Measurements from ENCODE around the gene SRGAP1.

Gene SRGAP1

GRCh38 chr12:63844391-63845341, at the start of gene SRGAP1:
SRGAP1 (plus strand) TSS chr12:63844700; CDS start chr12:63844817, 117 bp downstream.
- peak; percentile 82 for DNase-seq

DNA sequence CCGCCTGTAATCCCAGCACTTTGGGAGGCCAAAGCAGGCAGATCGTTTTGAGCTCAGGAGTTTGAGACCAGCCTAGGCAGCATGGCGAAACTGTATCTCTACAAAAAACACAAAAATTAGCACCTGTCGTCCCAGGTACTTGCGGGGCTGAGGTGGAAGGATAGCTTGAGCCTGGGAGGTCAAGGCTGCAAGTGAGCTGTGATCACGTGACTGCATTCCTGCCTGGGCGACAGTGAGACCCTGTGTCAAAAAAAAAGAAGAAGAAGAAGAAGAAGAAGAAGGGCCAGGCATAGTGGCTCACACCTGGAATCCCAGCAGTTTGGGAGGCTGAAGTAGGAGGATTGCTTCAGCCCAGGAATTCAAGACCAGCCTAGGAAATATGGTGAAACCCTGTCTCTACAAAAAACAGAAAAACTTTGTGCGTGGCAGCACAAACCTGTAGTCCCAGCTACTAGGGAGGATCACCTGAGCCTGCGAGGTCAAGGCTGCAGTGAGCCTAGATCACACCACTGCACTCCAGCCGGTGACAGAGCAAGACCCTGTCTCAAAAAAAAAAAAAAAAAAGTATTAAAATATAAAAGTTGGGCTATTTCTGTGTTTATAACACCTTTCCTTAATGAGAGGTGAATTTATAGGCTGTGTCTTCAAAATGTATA, 49.3 kb upstream of the SRGAP1 start:
- DNase-seq: no peak

GRCh38 chr12:63795944-63796343, 48.6 kb upstream of the SRGAP1 start:
- no peak for DNase-seq

DNA sequence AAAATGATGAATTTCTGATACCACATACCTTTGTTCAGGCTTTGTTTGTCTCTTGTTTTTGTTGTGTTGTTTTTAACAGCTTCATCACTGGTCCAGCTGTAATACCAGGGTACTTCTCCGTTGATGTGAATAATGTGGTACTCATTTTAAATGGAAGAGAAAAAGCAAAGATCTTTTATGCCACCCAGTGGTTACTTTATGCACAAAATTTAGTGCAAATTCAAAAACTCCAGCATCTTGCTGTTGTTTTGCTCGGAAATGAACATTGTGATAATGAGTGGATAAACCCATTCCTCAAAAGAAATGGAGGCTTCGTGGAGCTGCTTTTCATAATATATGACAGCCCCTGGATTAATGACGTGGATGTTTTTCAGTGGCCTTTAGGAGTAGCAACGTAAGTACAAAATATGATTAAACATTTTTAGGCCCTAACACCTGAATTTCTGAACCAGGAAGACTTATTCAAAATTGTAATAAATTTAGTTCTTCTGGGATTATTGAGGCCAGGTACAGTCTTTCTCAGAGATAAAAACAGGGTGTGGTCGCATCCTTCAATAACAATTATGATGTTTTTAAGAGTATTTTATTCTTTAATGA, 42.4 kb upstream of the SRGAP1 start:
- DNase-seq: no peak

- no peak for DNase-seq
Observed at GRCh38 chr12:63804746-63805145, 39.8 kb upstream of the SRGAP1 start.

DNA sequence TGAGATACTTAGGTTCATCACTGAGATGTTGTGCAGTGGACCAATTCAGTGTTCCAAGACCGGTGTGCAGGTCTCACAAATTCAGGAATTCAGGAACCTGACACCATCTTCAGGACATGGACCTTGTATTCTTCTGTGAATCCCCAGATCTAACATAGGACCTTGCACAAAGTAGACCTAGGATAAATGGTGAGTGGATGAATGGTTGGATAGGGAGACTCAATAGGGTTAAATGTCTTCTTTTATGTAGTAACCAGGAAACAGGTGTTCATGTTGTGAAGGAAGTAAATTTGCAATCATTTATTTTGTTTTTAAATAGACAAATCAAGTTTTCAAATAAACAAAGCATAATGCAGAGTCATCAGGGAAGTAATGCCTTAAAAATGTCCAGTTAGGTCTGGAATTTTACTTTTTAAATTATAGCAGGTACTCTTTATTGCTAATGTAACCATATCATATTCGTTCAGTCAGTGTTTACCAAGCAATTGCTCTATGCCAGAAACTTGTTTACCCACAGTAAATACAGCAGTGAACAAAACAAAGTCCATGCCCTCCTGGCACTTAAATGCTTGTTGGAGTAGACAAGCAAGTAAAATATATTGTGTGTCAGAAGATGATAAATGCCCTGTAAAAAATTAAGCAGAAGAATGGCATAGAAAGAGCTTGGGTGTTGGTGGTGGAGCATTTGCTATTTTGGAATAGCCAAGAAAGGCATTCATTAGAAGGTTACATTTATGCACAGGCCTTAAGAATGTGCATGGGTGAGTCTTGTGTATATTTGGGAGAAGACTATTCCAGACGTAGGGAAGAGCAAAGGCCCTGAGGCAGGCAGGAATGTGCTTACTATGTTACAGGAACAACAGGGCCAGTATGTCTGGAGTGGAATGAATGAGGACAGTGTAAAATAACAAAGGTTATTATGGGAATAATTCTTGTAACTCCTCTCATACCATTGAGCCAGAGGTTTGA, 38.5 kb upstream of the SRGAP1 start:
- DNase-seq: no peak

DNA sequence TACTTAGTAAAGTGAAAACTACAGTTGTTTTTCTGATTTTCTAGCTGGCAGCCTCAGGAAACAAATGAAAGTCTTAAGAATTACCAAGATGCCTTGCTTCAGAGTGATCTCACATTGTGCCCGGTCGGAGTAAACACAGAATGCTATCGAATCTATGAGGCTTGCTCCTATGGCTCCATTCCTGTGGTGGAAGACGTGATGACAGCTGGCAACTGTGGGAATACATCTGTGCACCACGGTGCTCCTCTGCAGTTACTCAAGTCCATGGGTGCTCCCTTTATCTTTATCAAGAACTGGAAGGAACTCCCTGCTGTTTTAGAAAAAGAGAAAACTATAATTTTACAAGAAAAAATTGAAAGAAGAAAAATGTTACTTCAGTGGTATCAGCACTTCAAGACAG, 35.9 kb upstream of the SRGAP1 start:
- DNase-seq: no peak

- no peak for DNase-seq
Observed at GRCh38 chr12:63809566-63809965, 34.9 kb upstream of the SRGAP1 start.

DNA sequence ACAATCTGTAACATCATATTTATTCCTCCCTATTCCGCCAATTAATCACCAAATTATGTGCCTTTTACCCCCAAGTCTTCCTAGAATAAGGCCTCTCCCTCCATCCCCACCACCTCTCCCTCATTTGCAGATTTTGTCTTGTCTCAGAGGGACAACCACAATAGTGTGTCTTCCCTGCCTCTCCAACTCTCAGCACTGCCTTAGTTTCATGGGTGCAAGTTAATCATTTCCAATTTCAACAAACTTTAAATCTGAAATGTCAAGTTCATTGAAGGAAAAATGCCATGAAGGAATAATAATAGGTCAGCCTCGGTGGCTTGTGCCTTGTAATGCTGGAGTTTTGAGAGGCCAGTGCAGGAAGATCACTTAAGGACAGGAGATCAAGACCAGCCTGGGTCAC, 33.2 kb upstream of the SRGAP1 start:
- DNase-seq: no peak

GRCh38 chr12:63811755-63812154, 32.7 kb upstream of the SRGAP1 start:
- no peak for DNase-seq

DNA sequence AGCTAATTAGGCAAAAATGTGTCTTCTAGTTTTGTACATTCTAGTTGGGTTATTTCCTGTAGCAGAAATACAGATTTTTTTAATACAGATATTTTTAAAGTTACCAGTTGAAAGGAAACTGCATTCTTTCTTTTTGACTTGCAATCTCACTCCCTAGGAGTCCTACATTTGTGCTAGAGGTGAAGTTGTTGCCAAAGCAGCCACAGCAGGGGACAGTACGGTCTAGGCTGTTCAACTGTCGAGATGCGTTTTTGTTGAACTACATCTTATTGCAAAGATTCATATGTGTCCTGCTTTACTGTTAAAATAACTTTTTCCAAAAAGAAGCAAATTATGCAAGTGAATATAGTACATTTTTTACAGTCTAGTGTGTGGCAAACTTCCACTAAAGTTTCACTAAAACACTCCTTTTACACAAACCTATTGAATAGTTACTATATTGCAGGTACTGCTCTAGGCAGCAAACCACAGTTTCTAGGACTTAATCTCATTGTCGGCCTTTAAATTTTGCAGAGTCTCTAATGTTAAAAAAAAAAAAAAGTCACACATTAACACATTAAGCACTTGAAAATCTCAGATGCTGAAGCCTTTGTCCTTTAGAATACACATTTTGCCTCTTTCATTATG, 30.2 kb upstream of the SRGAP1 start:
- no peak for DNase-seq

DNA sequence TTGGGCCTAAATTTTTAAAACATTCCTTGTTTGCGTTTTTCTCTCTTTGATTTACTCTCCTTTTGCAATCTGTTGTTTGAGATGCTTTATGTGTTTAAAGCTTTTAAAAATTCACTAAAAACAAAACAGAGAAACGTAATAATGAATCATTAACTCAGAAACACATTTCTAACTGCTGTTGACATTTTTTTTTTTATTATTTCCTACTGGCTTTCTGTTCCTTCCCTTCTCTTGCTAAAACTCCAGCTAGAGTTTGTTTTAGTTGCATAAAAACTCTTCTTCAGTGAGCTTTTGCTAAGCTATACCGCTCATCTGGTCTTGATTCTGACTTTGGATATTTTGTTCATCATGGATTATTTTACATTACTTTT, 29.0 kb upstream of the SRGAP1 start:
- DNase-seq: no peak

- no peak for DNase-seq
Observed at GRCh38 chr12:63816031-63816430, 28.5 kb upstream of the SRGAP1 start.

- no peak for DNase-seq
Observed at GRCh38 chr12:63820427-63820826, 24.1 kb upstream of the SRGAP1 start.

GRCh38 chr12:63821781-63822251, 22.7 kb upstream of the SRGAP1 start:
- peak; percentile 51 for DNase-seq

- no peak for DNase-seq
Observed at GRCh38 chr12:63822352-63822751, 22.1 kb upstream of the SRGAP1 start.

- no peak for DNase-seq
Observed at GRCh38 chr12:63823040-63823439, 21.5 kb upstream of the SRGAP1 start.

- DNase-seq: no peak
Observed at GRCh38 chr12:63826006-63826585, 18.4 kb upstream of the SRGAP1 start.

DNA sequence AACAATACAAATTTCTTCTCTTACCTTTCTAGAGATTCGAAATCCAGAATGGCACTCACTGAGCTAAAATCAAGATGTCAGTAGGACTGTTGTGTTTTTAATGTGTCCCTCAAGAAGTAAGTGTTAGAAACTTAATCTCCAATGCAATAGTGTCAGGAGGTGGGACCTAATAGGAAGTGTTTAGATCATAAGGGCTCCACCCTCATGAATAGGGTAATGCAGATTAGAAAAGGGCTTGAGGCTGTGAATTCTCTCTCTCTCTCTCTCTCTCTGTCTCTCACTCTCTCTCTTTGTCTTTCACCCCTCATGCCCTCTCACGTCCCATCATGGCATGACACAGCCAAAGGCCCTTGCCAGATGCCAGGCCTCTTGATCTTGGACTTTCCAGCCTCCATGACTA, 15.6 kb upstream of the SRGAP1 start:
- DNase-seq: no peak

GRCh38 chr12:63836046-63836445, 8.5 kb upstream of the SRGAP1 start:
- DNase-seq: no peak

- DNase-seq: no peak
Observed at GRCh38 chr12:63836936-63837335, 7.6 kb upstream of the SRGAP1 start.

DNA sequence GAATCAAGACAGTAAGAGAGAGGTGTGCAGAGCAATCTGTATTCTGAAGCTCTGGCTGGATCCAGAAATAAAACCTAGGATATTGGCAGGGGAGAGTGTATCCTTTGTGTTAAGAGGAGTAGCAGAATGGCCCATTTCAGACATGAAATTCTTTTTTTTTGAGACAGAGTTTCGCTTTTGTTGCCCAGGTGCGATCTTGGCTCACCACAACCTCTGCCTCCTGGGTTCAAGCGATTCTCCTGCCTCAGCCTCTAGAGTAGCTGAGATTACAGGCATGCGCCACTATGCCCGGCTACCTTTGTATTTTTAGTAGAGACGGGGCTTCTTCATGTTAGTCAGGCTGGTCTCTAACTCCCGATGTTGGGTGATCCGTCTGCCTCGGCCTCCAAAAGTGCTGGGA, 6.1 kb upstream of the SRGAP1 start:
- no peak for DNase-seq
